Measurements from ENCODE around the gene DNAI1.

Gene DNAI1

GRCh38 chr9:34560599-34561214 is 102.1 kb downstream of the DNAI1 start:
- no peak for DNase-seq

- no peak for DNase-seq
These were observed 103.6 kb downstream of the DNAI1 start for GRCh38 chr9:34562135-34562745.

- DNase-seq, result no peak
These were observed 104.7 kb downstream of the DNAI1 start for GRCh38 chr9:34563262-34563661.

- no peak for DNase-seq
These were observed 106.0 kb downstream of the DNAI1 start for GRCh38 chr9:34564617-34565016.

DNA sequence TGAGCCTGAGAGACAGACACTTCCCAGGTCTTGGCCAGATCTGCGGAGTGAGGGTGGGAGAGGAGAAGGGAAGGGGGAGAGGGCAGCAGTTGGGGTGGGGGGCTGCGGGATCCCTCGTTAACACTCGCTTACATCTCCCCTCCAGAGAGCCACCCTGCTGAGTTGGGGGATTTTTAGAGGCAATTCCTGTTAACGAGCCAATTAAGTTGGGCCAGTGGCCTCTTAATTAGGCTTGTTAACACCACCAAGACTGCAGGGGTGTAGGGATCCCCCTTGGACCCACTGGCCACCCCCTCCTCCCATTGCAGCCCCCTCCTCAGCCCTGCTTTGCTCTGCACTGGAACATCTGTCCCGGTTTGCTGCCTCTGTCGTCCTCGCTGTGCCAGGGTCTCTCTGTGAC is 107.3 kb downstream of the DNAI1 start:
- no peak for DNase-seq

- no peak for DNase-seq
These were observed 107.7 kb downstream of the DNAI1 start for GRCh38 chr9:34566322-34566721.

- no peak for DNase-seq
These were observed 108.4 kb downstream of the DNAI1 start for GRCh38 chr9:34566972-34567371.

DNA sequence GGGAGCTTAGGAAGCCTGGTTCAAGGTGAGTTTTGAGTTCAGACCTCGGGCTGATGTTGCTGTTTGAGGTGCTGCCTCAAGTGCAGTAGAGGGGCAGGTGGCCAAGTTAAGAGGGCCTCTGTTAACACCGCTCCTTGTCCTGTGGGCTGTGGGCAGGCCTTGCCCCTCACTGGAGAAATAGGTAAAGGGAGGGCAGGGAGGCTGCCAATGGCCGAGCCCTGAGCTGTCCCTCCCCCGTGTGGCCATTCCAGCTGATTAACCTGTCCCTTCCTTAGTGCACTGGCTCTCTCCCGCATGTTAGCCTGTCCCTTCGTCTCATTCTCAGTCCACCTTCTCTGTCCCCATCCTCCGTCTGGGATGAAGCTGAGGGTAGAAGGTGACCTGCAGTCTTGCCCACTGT is 109.5 kb downstream of the DNAI1 start:
- DNase-seq, result no peak

GRCh38 chr9:34568774-34569173 is 110.2 kb downstream of the DNAI1 start:
- no peak for DNase-seq

- DNase-seq, result no peak
These were observed 111.8 kb downstream of the DNAI1 start for GRCh38 chr9:34570376-34570775.
